GM12872 (cell line): Measurements from ENCODE around the gene HDAC3.

Experiments used
- TF ChIP-seq, protein P1 (sequence below): IDR thresholded peaks from 3 replicates; pipeline ENCODE4 v1.5.1; 2011; ENCODE audit warnings: low read depth, mild to moderate bottlenecking, low read length, moderate library complexity; ENCODE audit not compliant: insufficient read depth

HDAC3 gene

DNA sequence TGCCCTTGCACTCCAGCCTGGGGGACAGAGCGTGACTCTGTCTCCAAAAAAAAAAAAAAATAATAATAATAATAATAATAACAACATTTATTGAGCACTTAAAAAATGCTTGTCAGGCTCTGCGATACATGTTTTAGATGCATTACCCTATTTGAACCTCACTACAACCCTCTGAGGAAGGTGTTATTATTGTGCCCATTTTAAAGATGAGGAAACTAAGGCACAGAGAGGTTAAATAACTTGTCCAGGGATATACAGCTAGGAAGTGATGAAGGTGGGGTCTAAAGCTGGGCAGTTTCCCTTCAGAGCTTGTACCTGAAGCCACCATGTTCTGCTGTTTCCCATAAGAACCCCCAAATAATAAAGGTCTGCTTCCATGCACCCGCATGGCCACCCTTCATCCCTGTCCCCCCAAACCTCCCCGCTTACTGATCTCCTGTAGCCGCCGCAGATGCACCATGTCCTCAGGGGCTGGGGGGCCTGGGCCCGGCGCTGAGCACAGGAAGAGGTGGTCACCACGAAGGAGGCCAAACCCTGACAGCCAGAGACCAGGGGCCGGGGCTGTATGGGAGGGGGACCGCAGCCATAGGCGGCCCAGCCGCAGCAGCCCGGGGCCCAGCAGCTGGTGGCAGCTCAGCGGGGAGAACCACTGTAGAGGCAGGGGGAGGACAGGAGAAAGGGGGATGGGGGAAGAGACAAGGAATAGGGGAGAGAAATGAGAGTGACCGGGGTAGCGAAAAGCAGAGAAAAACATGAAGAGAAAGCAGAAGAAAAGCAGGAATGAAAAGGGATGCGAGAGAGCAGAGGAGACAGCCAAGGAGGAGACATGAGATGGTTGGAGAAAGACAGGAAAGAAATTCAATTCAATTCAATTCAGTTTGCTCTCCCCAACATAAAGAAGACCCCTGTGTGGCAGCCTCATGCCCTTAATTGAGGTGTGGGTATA lies 29.6 kb upstream of the HDAC3 start:
- TF ChIP-seq, protein P1, sequence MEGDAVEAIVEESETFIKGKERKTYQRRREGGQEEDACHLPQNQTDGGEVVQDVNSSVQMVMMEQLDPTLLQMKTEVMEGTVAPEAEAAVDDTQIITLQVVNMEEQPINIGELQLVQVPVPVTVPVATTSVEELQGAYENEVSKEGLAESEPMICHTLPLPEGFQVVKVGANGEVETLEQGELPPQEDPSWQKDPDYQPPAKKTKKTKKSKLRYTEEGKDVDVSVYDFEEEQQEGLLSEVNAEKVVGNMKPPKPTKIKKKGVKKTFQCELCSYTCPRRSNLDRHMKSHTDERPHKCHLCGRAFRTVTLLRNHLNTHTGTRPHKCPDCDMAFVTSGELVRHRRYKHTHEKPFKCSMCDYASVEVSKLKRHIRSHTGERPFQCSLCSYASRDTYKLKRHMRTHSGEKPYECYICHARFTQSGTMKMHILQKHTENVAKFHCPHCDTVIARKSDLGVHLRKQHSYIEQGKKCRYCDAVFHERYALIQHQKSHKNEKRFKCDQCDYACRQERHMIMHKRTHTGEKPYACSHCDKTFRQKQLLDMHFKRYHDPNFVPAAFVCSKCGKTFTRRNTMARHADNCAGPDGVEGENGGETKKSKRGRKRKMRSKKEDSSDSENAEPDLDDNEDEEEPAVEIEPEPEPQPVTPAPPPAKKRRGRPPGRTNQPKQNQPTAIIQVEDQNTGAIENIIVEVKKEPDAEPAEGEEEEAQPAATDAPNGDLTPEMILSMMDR: no peak

DNA sequence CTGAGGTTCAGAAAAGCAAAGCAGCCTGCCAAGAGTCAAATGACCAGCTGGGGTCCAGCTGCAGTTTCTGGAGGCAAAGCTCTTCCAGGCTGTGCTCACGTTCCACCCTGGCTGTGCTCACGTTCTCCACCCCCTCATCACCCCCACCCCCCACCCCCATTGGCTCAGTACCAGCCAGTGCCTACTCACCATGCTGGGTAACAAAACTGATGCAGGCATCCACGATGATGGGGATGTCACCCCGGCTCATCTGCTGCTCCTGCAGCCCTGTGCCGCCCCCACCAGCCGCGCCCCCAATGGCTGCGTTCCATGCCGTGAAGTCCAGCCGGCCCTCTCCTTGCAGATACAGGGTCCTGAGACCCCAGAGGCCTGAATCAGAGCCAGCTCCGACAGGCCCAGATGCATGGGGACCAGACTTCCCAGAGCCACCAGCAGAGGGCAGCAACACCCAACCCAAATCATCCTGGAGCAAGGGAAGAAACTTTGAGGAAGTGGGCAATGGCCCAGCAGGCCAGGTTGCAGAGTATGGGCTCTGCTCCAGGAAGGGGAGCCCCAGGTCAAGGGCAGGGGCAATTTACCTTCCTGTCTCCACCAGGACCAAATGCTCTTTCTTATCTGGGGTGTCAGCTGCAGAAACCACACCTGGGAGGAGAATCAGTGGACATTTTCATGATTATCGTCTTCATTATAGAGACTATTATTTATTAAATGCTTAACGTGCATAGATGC lies 28.2 kb upstream of the HDAC3 start:
- TF ChIP-seq, protein P1: peak; percentile 97

DNA sequence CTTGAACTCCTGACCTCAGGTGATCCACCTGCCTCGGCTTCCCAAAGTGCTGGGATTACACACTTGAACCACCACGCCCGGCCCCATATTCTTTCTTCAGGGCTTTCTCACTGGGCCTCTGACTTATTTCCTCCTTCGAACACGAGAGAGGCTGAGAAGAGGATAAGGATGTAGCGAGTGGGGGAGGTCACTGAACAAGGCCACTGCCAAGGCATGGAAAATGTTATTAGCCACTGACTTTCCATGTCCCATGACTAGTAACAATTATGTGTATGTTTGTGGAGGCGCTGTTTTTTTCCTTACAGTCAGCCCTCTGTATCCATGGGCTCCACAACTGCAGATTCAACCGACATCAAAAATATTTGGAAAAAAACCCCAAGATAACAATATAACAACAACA lies 26.9 kb upstream of the HDAC3 start:
- TF ChIP-seq, protein P1: no peak

DNA sequence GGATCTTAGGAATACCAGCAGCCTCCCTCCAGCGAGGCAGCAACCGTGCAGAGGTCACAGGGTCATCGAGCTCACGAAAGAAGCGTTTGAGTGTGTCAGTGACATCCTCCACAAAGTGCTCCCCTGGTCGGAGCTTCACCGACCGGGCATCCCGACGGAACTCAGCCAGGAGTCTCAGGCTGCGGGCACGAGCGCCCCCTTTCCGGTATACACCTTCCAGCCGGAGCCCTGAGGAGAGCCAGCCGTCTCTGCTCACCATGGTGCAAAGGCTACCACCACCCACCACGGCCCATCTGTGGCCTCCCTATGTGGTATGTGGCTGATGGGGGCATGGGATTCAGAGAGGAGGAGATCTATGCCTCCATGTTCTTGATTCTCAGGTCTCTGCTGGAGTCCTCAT lies 25.4 kb upstream of the HDAC3 start:
- TF ChIP-seq, protein P1: no peak

DNA sequence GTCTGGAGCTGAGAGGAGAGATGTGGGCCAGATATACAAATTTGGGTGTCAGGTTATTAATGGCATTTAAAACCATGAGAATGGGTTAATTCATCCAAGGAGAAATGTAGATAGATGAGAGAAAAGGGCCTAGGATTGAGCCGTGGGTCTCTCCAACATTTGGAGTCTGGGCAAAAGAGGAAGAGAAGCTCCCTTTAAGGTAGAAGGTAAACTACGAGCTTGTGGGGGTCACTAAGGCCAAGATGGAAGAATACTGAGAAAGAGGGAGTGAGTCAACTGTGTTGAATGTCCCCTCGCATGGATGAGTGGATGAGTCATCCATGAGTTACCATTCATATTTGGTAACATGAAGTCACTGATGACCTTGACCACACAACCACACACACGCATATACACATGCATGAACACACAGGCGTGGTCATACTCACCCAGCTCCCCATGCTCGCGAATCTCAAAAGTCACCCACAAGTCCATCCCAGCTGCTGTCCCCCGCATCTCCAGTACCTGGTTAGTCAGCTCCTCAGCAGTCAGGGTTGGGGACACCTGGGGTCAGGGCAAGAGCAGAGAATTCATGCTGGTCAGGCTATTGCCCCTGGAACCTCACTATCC lies 21.4 kb upstream of the HDAC3 start:
- TF ChIP-seq, protein P1: no peak

DNA sequence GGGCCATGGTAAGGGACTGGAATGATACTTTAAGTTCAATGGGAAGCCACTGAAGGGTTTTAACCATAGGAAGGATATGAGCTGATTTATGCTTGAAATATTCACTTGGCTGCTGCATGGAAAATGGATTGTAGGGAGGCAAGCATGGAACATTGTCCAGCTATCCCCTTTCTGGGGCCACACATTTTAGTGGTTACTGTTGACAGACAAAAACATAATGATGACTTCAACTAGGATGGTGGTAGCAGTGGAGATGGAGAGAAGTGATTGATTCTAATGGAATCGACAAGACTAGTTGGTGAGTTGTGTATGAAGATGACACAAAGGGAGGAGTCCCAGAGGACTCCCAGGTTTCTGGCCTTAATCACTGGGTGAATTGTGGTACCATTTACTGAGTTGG lies 20.8 kb upstream of the HDAC3 start:
- TF ChIP-seq, protein P1: no peak

DNA sequence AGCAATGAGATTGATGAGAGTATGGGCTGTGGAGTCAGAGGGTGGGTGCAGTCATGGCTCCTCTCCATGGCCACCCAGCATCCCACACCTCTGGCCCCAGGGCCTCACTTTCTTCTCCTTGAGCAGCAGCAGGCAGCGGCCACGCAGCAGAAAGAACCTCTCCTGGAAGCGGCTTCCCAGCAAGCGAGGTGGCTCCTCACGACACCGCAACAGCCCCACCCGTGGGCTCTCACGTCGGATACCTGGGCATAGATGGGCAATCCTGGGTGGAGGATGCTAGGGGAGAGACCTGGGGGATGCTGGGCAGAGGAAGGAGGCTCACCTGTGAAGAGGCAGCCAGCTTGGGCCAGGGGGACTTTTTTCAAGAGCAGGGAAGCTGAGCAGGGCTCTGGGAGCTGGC lies 19.7 kb upstream of the HDAC3 start:
- TF ChIP-seq, protein P1: no peak
